Peyer's patch (tissue), 4 donors: ENCODE measurements around the gene COTL1. TPM values are rescaled to one million over a fixed set of nuclear protein-coding genes. Genes with fewer than 3 reads are reported as not detected.
"Not testable (repeated sequence)": the region's sequence is repeated elsewhere in the genome, so short reads cannot be mapped to it uniquely, and the experiment has no call there.

Source experiments
- DNase-seq, 3 donors: peaks; one replicate each; pipeline ENCODE4 v3.0.0-alpha.2; 2017 to 2019
- H3K27ac ChIP-seq, 4 donors: fragments of 200-600 bp; sonication (generic); one replicate each; pipeline ENCODE4 v1.5.1; 2016 to 2019
- H3K27me3 ChIP-seq, 2 donors: fragments of 200-600 bp; sonication (generic); one replicate each; pipeline ENCODE4 v1.5.1; 2019
- H3K36me3 ChIP-seq, 3 donors: fragments of 200-600 bp; sonication (generic); one replicate each; pipeline ENCODE4 v1.5.1; 2016 to 2019
- H3K4me1 ChIP-seq, 4 donors: fragments of 200-600 bp; sonication (generic); one replicate each; pipeline ENCODE4 v1.5.1; 2016 to 2019
- H3K4me3 ChIP-seq, 4 donors: fragments of 200-600 bp; sonication (generic); 1 replicate in 3 of 4; 2 replicates in 1 of 4; pipeline ENCODE4 v1.5.1; 2016 to 2019; ENCODE audit warnings: mild to moderate bottlenecking in 1 of 4
- H3K9me3 ChIP-seq, 4 donors: fragments of 200-600 bp; sonication (generic); one replicate each; pipeline ENCODE4 v1.5.1; 2016 to 2019; ENCODE audit warnings: mild to moderate bottlenecking in 1 of 4
- POLR2A ChIP-seq, 2 donors: fragments of 450-650 bp; IDR thresholded peaks; one replicate each; pipeline ENCODE4 v1.5.1; 2017; ENCODE audit warnings: antibody characterized with exemption in 2 of 2, mild to moderate bottlenecking in 2 of 2, moderate library complexity in 2 of 2
- total RNA-seq, 4 donors: library from RNA; depleted of rRNA; stranded (reverse); fragments of >200 nt; gene quantifications; one replicate each; pipeline ENCODE4 v1.1.0, GENCODE V29; 2016
- TF ChIP-seq, protein P1 (sequence below), 6 experiments: fragments of 450-650 bp in 4 of 6; fragments of 200-600 bp in 2 of 6; sonication (generic) in 1 of 6; IDR thresholded peaks; one replicate each; pipeline ENCODE4 v1.5.1; 2017 to 2019; ENCODE audit warnings: antibody characterized with exemption in 6 of 6, mild to moderate bottlenecking in 3 of 6, moderate library complexity in 1 of 6

COTL1 gene
- total RNA-seq, 4 donors from 2014 or later = 29.6 to 84.2 (median 43.1) TPM

DNA sequence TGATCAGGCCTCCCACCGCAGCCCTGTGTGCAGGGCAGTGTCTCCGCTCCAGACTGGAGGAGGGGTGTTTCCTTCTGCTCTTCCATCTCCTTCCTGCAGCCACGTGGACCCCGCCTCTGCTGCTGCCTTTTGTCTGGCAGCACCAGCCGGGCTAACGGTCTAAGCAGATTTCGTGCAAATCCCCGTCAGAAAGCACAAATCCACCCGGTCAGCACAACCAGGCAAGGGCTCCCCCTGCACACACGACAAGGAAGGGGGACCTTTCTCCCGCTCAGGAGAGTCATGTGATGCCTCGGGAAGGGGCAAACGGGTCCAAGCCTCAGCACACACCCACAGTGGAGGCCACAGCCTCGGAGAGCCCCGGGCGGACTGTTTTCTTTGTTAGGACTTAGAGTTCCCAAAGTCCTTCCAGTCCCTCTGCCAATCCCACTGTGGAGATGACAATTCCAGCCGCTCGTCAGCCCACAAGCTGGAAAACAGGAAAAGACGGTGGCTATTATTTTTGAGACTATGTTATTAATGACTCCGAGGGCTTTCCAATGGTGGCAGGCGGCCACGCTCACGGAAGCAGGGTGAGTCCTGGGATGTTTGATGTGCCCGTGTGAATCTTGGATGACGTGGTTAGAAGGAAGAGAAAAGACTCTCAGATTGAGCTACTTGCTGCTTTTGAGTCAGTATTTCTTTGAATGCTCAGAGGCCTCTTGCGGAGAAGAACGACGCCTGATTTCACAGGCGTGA, 90.9 kb downstream of the COTL1 start:
- H3K36me3 ChIP-seq = no peaks in the 10 kb centered on the region
- H3K4me1 ChIP-seq = no peaks in the 10 kb centered on the region
- DNase-seq = no peak
- no peaks in the 10 kb centered on the region for H3K9me3 ChIP-seq
- H3K4me3 ChIP-seq = no peak overlapping the region
- peak overlapping the region in 2 of 4 donors; percentile 5 to 17 for H3K27ac ChIP-seq
- H3K27me3 ChIP-seq = no peaks in the 10 kb centered on the region
- TF ChIP-seq POLR2A (IDR thresholded peaks at IDR 0.05) = no peak
- TF ChIP-seq, protein P1, sequence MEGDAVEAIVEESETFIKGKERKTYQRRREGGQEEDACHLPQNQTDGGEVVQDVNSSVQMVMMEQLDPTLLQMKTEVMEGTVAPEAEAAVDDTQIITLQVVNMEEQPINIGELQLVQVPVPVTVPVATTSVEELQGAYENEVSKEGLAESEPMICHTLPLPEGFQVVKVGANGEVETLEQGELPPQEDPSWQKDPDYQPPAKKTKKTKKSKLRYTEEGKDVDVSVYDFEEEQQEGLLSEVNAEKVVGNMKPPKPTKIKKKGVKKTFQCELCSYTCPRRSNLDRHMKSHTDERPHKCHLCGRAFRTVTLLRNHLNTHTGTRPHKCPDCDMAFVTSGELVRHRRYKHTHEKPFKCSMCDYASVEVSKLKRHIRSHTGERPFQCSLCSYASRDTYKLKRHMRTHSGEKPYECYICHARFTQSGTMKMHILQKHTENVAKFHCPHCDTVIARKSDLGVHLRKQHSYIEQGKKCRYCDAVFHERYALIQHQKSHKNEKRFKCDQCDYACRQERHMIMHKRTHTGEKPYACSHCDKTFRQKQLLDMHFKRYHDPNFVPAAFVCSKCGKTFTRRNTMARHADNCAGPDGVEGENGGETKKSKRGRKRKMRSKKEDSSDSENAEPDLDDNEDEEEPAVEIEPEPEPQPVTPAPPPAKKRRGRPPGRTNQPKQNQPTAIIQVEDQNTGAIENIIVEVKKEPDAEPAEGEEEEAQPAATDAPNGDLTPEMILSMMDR (IDR thresholded peaks at IDR 0.05) = no peak

DNA sequence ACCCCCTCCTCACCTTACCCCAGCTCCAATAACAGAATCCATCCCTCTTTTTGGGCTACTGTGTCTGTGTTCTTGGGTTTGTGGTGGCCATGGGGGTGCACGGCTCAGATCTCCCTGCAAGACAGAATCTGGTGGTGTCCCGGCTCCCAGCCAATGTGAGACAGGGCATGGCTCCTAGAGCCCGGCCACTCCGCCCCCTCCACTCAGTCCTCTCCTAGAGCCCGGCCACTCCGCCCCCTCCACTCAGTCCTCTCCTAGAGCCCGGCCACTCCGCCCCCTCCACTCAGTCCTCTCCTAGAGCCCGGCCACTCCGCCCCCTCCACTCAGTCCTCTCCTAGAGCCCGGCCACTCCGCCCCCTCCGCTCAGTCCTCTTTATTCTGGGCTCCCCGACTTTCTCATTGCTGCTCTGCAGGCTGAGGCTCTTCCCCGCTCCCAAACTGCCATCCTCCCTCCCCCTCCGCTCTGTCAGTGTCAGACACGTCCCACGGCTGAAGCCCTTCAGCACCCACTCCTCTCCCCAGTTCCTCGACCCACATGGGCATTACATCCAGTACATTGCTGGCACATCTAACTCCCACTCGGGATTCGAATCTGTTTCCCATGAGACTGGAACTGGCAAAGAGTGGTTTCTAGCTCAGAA, 92.8 kb downstream of the COTL1 start:
- not testable (repeated sequence) for DNase-seq, H3K36me3 ChIP-seq, H3K27me3 ChIP-seq, H3K9me3 ChIP-seq, H3K4me1 ChIP-seq, H3K4me3 ChIP-seq, H3K27ac ChIP-seq

DNA sequence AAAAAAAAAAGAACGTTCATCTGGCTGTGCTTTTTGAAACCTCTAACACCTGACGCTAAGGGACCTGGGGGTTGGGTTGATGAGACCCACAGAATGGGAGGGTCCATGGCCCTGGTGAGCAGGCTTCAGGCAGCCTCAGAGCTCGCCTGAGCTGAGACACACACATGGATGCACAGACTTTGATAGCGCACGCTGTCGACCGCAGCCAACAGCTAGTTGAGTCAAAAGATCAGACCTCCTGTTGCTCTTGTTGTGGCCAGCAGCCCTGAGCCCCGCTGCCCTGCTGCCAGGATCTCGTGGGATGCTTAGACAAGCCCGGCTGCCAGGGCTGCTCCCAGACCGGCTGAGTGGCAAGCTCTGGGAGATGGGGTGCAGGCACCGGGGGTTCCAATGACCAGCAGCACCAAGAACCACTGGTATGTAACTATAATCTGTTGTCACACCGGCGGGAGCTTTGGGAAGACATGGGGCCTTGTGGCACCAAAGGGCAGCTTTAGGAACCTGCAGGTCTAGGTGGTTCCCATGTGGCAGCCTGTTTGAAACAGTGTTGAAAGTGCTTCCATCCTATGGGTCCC, 93.4 kb downstream of the COTL1 start:
- Histone ChIP-seq H3K4me3 (no peak overlapping the region), H3K27ac (no peak overlapping the region), H3K36me3 (no peaks in the 10 kb centered on the region), H3K4me1 (peaks cover 0 to 6% (median 0%) of the 10 kb centered on the region in 4 donors), H3K27me3 (no peaks in the 10 kb centered on the region), H3K9me3 (no peaks in the 10 kb centered on the region)
- TF ChIP-seq POLR2A (IDR thresholded peaks at IDR 0.05) = no peak
- TF ChIP-seq, protein P1 (IDR thresholded peaks at IDR 0.05) = no peak
- no peak for DNase-seq

DNA sequence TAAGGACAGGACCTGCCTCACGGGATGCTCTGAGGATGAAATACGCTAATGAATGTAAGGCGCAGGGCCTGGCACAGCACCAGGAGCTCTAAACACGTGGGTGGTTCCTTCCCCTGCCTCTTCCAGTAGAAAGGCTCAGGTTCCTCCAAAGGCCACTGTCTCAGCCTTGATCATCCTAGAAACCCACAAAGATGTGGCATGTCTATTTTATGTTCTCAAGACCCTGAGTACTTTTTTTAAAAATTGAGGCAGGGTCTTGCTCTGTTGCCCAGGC, 96.4 kb downstream of the COTL1 start:
- peaks cover 0 to 9% (median 0%) of the 10 kb centered on the region in 4 donors for H3K4me1 ChIP-seq
- TF ChIP-seq, protein P1 (IDR thresholded peaks at IDR 0.05) = no peak
- no peak for TF ChIP-seq POLR2A (IDR thresholded peaks at IDR 0.05)
- no peaks in the 10 kb centered on the region for H3K36me3 ChIP-seq
- no peak for DNase-seq
- H3K27ac ChIP-seq = no peak overlapping the region
- H3K27me3 ChIP-seq = no peaks in the 10 kb centered on the region
- no peaks in the 10 kb centered on the region for H3K9me3 ChIP-seq
- no peak overlapping the region for H3K4me3 ChIP-seq

DNA sequence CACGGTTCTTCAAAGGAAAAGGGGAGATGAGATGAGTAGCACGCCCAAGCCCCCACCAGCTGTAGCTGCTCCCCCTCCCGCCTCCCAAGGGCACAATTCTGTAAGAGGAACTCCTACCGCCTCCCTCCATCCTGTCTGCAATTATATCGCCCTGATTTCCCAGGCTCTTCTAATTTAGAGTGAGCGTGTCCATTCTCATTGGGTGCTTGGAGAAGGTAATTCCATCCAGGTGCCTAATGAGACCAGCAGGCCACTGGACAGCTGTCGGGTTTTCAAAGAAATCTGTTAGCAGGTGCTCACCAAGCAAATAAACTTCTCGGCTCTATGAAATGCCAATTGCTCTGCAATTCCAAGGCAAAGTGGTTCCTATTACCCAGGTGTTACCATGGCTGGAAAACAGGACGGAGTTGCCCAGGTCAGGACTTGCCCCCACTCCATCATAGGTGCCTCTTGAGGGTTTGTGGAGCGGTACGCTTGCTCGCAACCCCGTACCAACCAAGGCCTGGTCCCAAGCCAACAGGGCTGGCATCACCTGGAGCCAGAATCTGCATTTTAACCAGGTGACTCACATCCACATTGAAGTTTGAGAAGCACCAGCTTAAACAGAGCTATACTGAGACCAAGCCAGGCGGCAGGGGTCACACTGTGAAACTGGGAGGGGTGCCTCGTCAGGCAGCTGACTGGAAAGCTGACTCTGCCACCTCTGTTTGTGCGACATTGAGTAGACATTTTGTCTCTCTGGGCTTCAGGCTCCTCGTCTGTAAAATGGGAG, 97.0 kb downstream of the COTL1 start:
- no peak for TF ChIP-seq POLR2A (IDR thresholded peaks at IDR 0.05)
- TF ChIP-seq, protein P1 (IDR thresholded peaks at IDR 0.05) = no peak
- no peak overlapping the region for H3K27ac ChIP-seq
- no peak for DNase-seq
- no peaks in the 10 kb centered on the region for H3K36me3 ChIP-seq
- H3K4me1 ChIP-seq = peaks cover 0 to 9% (median 0%) of the 10 kb centered on the region in 4 donors
- H3K4me3 ChIP-seq = no peak overlapping the region
- H3K9me3 ChIP-seq = no peaks in the 10 kb centered on the region
- no peaks in the 10 kb centered on the region for H3K27me3 ChIP-seq

DNA sequence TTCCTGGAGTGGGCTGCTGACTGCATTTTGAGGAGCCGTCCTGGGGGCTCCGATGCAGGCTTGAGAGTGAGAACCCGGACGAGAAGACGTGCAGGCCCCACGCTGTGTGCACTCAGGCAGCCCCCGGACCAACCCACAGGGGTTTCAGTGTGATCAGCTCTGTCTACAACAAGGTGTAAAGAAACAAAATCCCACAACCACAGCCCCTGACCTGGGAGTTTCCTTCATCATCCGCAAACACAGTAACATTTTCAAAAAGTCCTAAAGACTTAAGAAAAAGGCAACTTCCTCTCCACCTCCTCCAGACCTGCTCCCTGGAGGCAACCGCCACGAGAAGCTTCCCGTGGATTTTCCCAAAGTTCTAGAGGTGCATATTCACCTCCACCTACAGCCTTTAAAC, 98.0 kb downstream of the COTL1 start:
- DNase-seq = no peak
- Histone ChIP-seq H3K4me1 (peaks cover 0 to 9% (median 4%) of the 10 kb centered on the region in 4 donors), H3K36me3 (no peaks in the 10 kb centered on the region), H3K4me3 (no peak overlapping the region), H3K9me3 (no peaks in the 10 kb centered on the region), H3K27me3 (no peaks in the 10 kb centered on the region), H3K27ac (no peak overlapping the region)
- TF ChIP-seq, protein P1 (IDR thresholded peaks at IDR 0.05) = no peak
